HepG2 (cell line): ENCODE data around the gene PYGL. TPM values are rescaled to one million over a fixed set of nuclear protein-coding genes. Genes with fewer than 3 reads are reported as not detected.

Experiments used
- ARID5B ChIP-seq: IDR thresholded peaks from 2 replicates; pipeline ENCODE4 v1.4.0; 2020; ENCODE audit warnings: mild to moderate bottlenecking, missing genetic modification reagents
- ATAD3A ChIP-seq: sonication (generic); formaldehyde crosslinking; IDR thresholded peaks from 2 replicates; pipeline ENCODE4 v1.4.0; 2020; ENCODE audit warnings: missing genetic modification reagents
- CREB1 ChIP-seq, 2 experiments: fragments of 450-650 bp in 1 of 2; IDR thresholded peaks; 2 replicates each; pipeline ENCODE4 v1.6.1; 2016 to 2017; ENCODE audit warnings: control low read depth in 1 of 2, mild to moderate bottlenecking in 1 of 2, missing compliant biosample characterization in 1 of 2, missing genetic modification characterization in 1 of 2
- FOXK1 ChIP-seq: sonication (generic); formaldehyde crosslinking; IDR thresholded peaks from 2 replicates; pipeline ENCODE4 v1.4.0; 2020; ENCODE audit warnings: low read depth, missing genetic modification reagents, borderline replicate concordance
- FOXK2 ChIP-seq: fragments of 450-650 bp; IDR thresholded peaks from 2 replicates; pipeline ENCODE4 v1.6.1; 2016
- HIVEP1 ChIP-seq: sonication (generic); formaldehyde crosslinking; IDR thresholded peaks from 2 replicates; pipeline ENCODE4 v1.4.0; 2020; ENCODE audit warnings: mild to moderate bottlenecking, missing genetic modification reagents
- IRX3 ChIP-seq: sonication (generic); formaldehyde crosslinking; IDR thresholded peaks from 2 replicates; pipeline ENCODE4 v1.8.1; 2023; ENCODE audit warnings: mild to moderate bottlenecking, low read depth, missing genetic modification reagents, borderline replicate concordance
- KDM4B ChIP-seq: sonication (generic); formaldehyde crosslinking; IDR thresholded peaks from 2 replicates; pipeline ENCODE4 v1.4.0; 2020; ENCODE audit warnings: missing genetic modification reagents
- MLLT10 ChIP-seq: sonication (generic); formaldehyde crosslinking; IDR thresholded peaks from 2 replicates; pipeline ENCODE4 v1.4.0; 2020; ENCODE audit warnings: missing genetic modification reagents
- MYC ChIP-seq: sonication (generic); formaldehyde crosslinking; IDR thresholded peaks from 2 replicates; pipeline ENCODE4 v1.9.0; 2021; ENCODE audit warnings: missing genetic modification reagents, borderline replicate concordance
- MZF1 ChIP-seq: sonication (generic); formaldehyde crosslinking; IDR thresholded peaks from 2 replicates; pipeline ENCODE4 v1.8.1; 2023; ENCODE audit warnings: mild to moderate bottlenecking, missing genetic modification reagents, borderline replicate concordance
- PHF8 ChIP-seq: sonication (generic); formaldehyde crosslinking; IDR thresholded peaks from 2 replicates; pipeline ENCODE4 v1.5.0; 2020; ENCODE audit warnings: missing genetic modification reagents
- REPIN1 ChIP-seq: sonication (generic); formaldehyde crosslinking; IDR thresholded peaks from 2 replicates; pipeline ENCODE4 v1.8.0; 2022; ENCODE audit warnings: missing genetic modification reagents, low read depth, mild to moderate bottlenecking, borderline replicate concordance
- SKI ChIP-seq: fragments of 450-650 bp; IDR thresholded peaks from one replicate; pipeline ENCODE4 v1.6.1; 2018; ENCODE audit warnings: mild to moderate bottlenecking; ENCODE audit not compliant: partially characterized antibody
- SMAD1 ChIP-seq: sonication (generic); formaldehyde crosslinking; IDR thresholded peaks from 2 replicates; pipeline ENCODE4 v1.4.0; 2020; ENCODE audit warnings: missing genetic modification reagents, low read depth, mild to moderate bottlenecking, borderline replicate concordance
- TCF12 ChIP-seq, 2 experiments: fragments of 450-650 bp in 1 of 2; sonication (generic) in 1 of 2; formaldehyde crosslinking in 1 of 2; IDR thresholded peaks; 2 replicates each; pipeline versions ENCODE4 v1.6.1 to v1.8.0; 2017 to 2022; ENCODE audit warnings: antibody characterized with exemption in 1 of 2, mild to moderate bottlenecking in 1 of 2, missing genetic modification reagents in 1 of 2, moderate library complexity in 1 of 2
- TCF7 ChIP-seq: sonication (generic); IDR thresholded peaks from 2 replicates; pipeline ENCODE4 v1.6.1; 2016; ENCODE audit warnings: antibody characterized with exemption, low read depth
- ZNF142 ChIP-seq: sonication (generic); formaldehyde crosslinking; IDR thresholded peaks from 2 replicates; pipeline ENCODE4 v1.4.0; 2020; ENCODE audit warnings: missing genetic modification reagents
- ZNF232 ChIP-seq: sonication (generic); formaldehyde crosslinking; IDR thresholded peaks from 2 replicates; pipeline ENCODE4 v1.4.0; 2020; ENCODE audit warnings: missing genetic modification reagents, borderline replicate concordance
- ZNF256 ChIP-seq: sonication (generic); formaldehyde crosslinking; conservative IDR thresholded peaks from 2 replicates; pipeline ENCODE4 v1.4.0; 2020; ENCODE audit warnings: missing genetic modification reagents
- ZNF792 ChIP-seq: IDR thresholded peaks from 2 replicates; pipeline ENCODE4 v1.6.1; 2016
- polyA plus RNA-seq, 8 experiments: library from polyadenylated mRNA; depleted of rRNA in 3 of 8; stranded (reverse) in 7 of 8; unstranded in 1 of 8; fragments of >200 nt; fragmentation: Illumina TruSeq in 4 of 8; extraction: Trizol in 4 of 8; gene quantifications; 2 replicates each; pipeline versions ENCODE4 v1.2.1 to v1.2.3, GENCODE V29; 2011 to 2016; ENCODE audit warnings: low read depth in 4 of 8, missing spikeins in 1 of 8, mixed read lengths in 1 of 8; ENCODE audit not compliant: insufficient read depth in 1 of 8
- total RNA-seq, 5 experiments: library from RNA; depleted of rRNA; stranded (reverse); fragments of >200 nt; fragmentation: Illumina TruSeq; extraction: Trizol; gene quantifications; 2 replicates each; pipeline ENCODE4 v1.2.3, GENCODE V29; 2016; ENCODE audit warnings: low read depth in 1 of 5

PYGL gene
- total and polyA plus RNA-seq, 2 of the 13 experiments (the other 11 are each of a cell fraction or from before 2014, with no cell fraction given), result 98.4 to 110 TPM

DNA sequence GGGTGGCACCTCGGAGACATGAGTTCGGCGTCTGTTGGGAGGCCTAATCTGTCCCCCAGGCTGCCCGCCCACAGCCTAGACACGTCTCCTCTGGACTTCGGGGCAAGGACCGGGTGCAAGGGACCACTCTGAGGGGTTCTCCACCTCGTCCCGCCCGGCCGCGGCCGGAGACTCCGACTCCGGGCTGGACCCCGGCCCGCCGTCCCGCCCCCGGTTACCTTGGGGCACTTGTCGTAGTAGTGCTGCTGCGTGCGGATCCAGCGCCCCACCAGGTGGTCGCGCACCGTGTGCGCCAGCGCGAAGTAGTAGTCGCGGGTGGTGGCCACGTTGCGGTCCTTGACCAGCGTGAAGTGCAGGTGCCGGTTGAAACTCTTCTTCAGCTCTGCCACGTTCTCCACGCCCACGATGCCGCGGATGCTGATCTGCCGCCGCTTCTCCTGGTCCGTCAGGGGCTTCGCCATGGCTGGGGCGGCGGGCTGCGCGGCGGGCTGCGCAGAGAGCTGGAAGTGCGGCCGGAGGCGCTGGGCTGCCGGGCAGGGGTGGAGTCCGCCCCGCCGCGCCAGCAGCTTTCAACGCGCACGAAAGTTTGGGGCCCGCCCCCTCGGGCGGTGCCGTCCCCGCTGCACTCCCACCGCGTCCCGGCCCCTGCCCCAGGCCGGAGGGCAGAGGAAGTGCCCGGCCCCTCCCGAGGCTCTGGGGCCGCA, at the start of gene PYGL (continued):
- TF ChIP-seq ARID5B (CRISPR knock-in tag) (0 out of 2 replicates have a peak, but pooled peaks have one; percentile 5), PHF8 (CRISPR knock-in tag) (peak; percentile 72), ZNF142 (peak; percentile 25; the same call in 1 of the 2 replicates), ZNF792 (peak; percentile 19; the same call in 1 of the 2 replicates), ZNF256 (CRISPR knock-in tag) (no peak; the same call in 1 of the 2 replicates), ZNF232 (CRISPR knock-in tag) (no peak), MLLT10 (no peak), SKI (no peak), TCF7 (no peak), FOXK1 (CRISPR knock-in tag) (no peak), TCF12 (IDR thresholded peaks at IDR 0.05) (no peak), TCF12 (CRISPR knock-in tag; IDR thresholded peaks at IDR 0.05) (no peak), IRX3 (CRISPR knock-in tag) (peak; percentile 34; the same call in 1 of the 2 replicates), KDM4B (no peak), SMAD1 (CRISPR knock-in tag) (no peak), ATAD3A (CRISPR knock-in tag) (no peak), MZF1 (CRISPR knock-in tag) (no peak; the same call in 1 of the 2 replicates), CREB1 (IDR thresholded peaks at IDR 0.05) (no peak), CREB1 (CRISPR knock-in tag; IDR thresholded peaks at IDR 0.05) (no peak), REPIN1 (no peak), MYC (CRISPR knock-in tag) (peak; percentile 92), FOXK2 (no peak), HIVEP1 (CRISPR knock-in tag) (peak; percentile 92; the same call in 1 of the 2 replicates)
